ENCODE results near the gene PAX3.

GRCh38 chr2:222315443-222316121 lies 16.8 kb upstream of the PAX3 start:
- TF ChIP-seq RAD21 (IDR thresholded peaks at IDR 0.05; ENCODE audit: low read depth) (peak; percentile 22; the same call in 1 of the 2 replicates), EP300 (IDR thresholded peaks at IDR 0.05; ENCODE audit: borderline replicate concordance) (no peak), REST (IDR thresholded peaks at IDR 0.05; ENCODE audit: low read depth) (no peak), TEAD4 (IDR thresholded peaks at IDR 0.05) (no peak), FOXM1 (IDR thresholded peaks at IDR 0.05; ENCODE audit: borderline replicate concordance, low read depth) (no peak)
